Left hindlimb (tissue), 1 donor: ENCODE data around the gene MAP7D3.
A peak's percentile ranks its signal among the peaks of the same experiment; 100 is the strongest.
"Not testable (repeated sequence)": the region's sequence is repeated elsewhere in the genome, so short reads cannot be mapped to it uniquely, and the experiment has no call there.

Source experiments
- DNase-seq: peaks from one replicate; pipeline ENCODE4 v3.0.0-alpha.2; 2018

The MAP7D3 gene

DNA sequence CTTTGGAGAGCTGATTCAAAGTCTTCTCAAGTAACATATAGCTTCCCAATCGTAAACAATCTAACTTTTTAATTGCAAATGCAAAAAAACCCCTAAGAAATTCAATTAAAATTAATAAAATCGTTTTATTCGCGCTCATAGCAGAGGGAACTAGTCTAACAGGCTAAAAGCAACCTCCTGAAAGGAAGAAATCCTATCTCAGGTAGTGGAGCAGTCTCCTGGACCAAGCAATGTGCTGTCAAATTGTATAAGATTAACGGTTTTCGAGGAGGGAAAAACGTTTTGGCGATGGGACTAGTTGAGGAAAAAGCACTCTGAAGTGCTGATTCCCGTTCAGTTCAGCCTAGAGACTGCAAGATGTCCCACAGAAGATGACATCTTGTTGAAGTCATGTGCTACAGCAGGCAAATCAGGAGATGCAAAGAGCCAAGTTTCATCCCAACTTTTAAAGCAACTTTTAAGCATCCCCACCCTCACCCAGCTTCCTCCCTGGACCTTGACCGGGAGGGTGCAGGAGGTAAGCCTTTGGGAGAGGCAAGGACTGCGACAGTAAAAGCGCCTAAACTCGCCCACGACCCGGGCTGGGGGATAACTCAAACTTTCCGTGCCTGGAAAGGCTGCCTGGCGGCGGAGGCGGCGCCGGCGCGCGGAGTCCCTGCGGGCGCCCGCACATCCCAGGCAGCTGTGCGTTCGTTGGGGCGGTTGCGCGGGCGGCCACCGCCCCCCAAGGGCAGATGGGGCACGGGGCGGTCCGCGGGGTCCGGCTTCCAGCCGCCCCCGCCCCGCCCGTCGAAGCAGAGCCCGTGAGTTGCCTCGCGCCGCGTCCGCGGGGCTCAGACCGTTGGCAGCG, 784 bp downstream of the MAP7D3 start:
- DNase-seq = peak; percentile 37

- DNase-seq = no peak
Observed at GRCh38 chrX:136246201-136246600, 5.0 kb downstream of the MAP7D3 start.

DNA sequence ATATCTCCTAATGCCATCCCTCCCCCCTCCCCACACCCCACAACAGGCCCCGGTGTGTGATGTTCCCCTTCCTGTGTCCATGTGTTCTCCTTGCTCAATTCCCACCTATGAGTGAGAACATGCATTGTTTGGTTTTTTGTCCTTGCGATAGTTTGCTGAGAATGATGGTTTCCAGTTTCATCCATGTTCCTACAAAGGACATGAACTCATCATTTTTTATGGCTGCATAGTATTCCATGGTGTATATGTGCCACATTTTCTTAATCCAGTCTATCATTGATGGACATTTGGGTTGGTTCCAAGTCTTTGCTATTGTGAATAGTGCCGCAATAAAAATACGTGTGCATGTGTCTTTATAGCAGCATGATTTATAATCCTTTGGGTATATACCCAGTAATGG, 13.4 kb downstream of the MAP7D3 start:
- DNase-seq = not testable (repeated sequence)

DNA sequence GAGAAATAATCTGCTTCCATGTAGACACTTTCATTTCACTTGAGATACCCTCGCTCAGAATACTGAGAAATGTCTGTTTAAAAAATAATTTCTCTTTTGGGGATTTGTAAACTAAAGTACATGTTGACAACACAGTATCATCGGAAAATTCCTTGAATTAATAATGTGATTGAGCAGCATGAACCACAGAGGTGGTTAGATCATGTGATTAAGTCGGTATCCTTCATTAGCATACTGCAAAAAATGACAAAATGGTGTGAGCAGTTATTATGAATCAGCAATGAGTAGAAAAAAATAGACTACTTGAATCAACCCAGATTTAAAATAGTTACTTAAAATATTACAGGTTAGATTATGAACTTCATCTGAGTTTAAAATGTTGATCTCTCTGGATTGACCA, 14.1 kb downstream of the MAP7D3 start:
- DNase-seq = no peak

GRCh38 chrX:136228839-136229207, 22.4 kb downstream of the MAP7D3 start:
- no peak for DNase-seq

DNA sequence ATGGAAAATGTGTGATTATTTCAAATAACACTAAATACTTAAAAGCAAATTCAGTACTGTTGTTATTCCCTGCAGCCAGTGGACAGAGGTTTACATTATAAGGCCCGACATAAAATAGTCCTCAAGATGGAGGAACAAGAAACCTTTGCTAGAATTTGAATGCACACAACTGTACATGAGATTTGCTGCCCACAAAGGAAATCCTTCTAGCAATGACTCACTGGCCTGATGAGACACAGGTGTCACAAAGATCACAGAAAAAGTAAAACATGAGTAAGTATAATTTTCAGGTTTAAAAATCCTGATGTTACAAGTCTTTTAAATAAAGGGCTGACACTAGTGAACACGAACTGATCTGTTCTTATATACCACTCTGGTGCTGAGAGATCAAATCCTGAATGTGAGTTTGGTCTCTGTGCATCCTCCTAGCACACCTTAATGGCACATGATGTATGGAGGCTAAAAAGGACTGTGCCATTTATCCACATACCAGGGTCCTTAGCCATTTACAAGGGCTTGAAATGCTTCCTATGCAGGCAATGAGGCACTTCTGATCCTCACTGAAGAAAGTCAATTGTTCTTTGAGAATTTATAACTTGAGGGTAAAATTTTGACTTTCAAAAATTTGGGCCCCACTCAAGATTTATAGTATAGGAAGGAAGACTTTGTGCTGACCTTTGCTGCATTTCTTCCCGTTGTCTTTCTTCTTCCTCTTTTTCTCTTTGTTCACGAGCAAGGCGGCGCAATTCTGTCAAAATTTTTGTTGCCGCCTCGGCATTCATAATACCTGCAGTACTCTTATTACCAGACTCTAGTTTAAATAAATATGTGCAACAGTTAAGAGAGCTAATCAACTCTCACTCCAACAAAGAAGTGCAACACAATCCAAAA, 23.0 kb downstream of the MAP7D3 start:
- no peak for DNase-seq

DNA sequence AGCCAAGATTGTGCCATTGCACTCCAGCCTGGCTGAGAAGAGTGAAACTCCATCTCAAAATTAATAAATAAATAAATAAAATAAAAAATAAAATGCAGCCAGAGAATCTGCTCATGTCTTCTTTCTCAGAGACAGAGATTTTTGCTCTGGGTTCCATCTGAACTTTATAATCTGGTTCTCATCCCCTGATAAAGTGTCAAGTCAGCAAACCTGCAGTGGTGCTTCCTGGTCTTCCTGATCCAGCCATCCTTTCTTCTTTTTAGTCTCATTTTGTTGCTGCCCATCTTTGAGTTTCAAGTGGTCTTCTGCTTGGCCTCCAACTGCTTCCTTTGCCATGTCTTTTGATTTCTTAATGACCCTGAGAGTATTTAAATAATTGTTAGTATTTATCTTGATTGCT, 24.1 kb downstream of the MAP7D3 start:
- DNase-seq = no peak

- DNase-seq = no peak
Observed at GRCh38 chrX:136221851-136222513, 29.2 kb downstream of the MAP7D3 start.

GRCh38 chrX:136220951-136221350, 30.2 kb downstream of the MAP7D3 start:
- DNase-seq = no peak

GRCh38 chrX:136220540-136220939, 30.7 kb downstream of the MAP7D3 start:
- DNase-seq = no peak

- DNase-seq = no peak
Observed at GRCh38 chrX:136219893-136220292, 31.3 kb downstream of the MAP7D3 start.

DNA sequence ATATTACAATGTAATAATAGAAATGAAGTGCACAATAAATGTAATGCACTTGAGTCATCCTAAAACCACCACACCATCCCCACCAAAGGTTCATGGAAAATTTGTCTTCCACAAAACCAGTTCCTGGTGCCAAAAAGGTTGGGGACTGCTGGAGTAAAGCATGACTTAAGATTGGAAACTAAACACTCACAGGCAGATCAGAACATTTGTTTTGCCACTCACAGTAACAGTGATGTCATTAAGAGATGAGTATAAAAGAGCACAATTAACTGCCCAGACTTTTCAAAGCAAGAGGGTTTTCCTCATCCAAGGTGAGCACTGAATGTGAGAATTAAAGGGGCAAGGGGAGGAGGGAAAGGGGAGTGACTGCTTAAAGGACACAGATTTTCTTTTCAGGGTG, 35.6 kb downstream of the MAP7D3 start:
- DNase-seq = no peak

DNA sequence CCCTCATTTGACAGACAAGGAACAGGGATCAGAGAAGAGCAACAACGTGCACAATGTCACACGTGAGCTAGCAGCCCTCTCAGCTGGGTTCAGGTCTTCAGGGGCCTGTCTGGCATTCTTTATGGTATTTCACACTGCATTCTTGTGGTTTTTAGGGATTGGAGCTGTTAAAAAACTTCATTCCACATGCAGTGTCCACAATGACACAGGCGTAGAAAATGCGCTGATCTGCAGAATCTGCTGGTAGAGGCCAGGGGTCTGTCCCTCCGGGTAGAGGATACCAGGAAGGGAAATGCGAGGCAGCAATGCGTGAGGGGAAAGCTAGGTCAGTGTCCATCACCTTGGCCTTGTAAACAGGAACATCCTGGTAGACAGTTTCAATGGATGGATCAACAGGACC, 36.6 kb downstream of the MAP7D3 start:
- no peak for DNase-seq

- DNase-seq = no peak
Observed at GRCh38 chrX:136212557-136213111, 38.6 kb downstream of the MAP7D3 start.

DNA sequence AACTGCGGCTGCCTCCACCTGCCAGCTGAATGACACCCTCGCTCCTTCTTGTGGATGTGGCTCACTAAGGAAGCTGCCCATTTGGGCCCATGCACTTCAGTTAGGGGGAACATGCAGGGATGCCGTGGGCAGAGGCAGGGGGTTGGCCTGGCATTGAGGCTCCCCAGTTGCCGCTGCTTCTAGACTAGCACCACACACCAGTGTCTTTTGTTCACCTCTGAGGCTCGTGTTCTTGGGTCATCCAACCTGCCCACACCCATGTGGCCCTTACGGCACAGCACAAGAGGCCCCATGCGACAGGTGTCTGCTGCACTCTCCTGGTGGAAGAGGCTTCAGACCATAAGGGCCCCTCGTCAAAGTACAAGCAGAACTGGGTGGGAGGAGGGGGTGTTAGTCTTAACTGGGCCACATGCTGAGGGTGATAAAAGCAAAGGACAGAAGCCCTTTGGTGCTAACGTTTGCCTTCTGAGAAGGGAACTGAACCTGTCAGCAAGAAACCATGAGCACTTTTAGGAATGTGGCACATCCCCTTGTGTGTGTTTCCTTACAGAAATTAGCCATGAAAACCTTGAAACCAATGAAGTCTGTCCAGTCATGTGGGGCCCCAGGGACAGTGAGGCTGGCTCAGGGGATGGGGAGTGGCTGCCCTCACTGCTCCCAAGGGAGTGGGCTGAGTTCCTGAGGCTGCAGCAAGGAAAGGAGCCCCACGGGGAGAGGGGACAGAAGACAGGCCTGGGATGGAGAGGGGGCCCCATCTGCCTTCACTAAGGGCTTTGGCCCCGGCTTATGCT, 39.2 kb downstream of the MAP7D3 start:
- DNase-seq = no peak

GRCh38 chrX:136210806-136211205, 40.4 kb downstream of the MAP7D3 start:
- no peak for DNase-seq

- DNase-seq = no peak
Observed at GRCh38 chrX:136210243-136210642, 41.0 kb downstream of the MAP7D3 start.

GRCh38 chrX:136209751-136210150, 41.4 kb downstream of the MAP7D3 start:
- DNase-seq = no peak

- no peak for DNase-seq
Observed at GRCh38 chrX:136209016-136209738, 42.0 kb downstream of the MAP7D3 start.

GRCh38 chrX:136207546-136207945, 43.7 kb downstream of the MAP7D3 start:
- DNase-seq = no peak

- DNase-seq = no peak
Observed at GRCh38 chrX:136206916-136207315, 44.3 kb downstream of the MAP7D3 start.
